Measurements from ENCODE around the gene PDGFRA.

DNA sequence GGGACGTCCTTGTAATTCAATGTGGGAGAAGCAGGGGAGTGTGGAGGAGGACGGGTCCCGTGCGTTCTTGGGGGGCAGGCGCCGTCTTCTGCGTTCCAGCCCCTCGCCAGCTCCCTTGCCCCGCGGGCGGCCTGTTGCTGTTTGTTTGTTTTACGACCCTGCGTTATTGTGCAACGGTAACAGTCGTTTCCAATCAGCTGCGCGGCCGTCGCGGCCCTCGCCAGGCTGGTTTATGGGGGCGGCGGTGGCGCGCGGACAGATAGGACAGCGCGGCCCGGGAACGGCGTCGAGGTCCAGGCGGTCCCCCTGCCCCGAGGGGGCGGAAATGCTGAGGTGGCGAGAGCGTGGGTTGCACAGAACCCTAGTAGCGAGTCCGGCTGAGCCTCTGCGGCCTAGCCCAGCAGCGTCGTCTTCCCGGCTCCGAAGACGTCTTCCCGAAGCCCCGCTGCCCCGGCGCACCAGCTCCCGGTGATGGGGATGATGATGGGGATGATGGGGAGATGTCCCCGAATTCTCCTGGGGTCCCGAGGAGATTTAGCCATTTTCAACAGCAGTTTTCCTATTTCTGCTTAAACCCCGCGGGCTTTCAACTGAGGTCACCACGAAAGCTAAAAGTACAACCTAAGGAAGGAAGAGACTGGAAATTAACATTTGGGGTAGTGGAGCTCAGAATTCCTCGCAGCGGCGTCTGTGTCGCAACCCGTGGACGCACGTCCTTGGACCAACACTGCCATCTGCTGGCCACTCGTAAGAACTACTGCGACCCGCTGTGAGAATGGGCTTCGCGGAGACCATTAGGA is 4.8 kb downstream of the PDGFRA start:
- TF ChIP-seq SP1 (IDR thresholded peaks at IDR 0.05) (no peak), ELF4 (IDR thresholded peaks at IDR 0.05) (no peak), FOXM1 (IDR thresholded peaks at IDR 0.05; ENCODE audit: borderline replicate concordance) (no peak), L3MBTL2 (conservative IDR thresholded peaks at IDR 0.05) (peak; percentile 73), BHLHE40 (IDR thresholded peaks at IDR 0.05; ENCODE audit: borderline replicate concordance) (no peak), SUZ12 (IDR thresholded peaks at IDR 0.05) (no peak), FOXA1 (IDR thresholded peaks at IDR 0.05) (no peak)
